SK-MEL-5 (cell line): ENCODE measurements around the gene LCE1F. TPM values are rescaled to one million over a fixed set of nuclear protein-coding genes. Genes with fewer than 3 reads are reported as not detected.

Source experiments
- DNase-seq: peaks from one replicate; pipeline ENCODE4 v3.0.0-alpha.2; 2016; ENCODE audit warnings: low read depth, low spot score
- in situ Hi-C: cut with HindIII; loops from 2 replicates; pipeline ENCODE4 v1.10.0; 2016; ENCODE audit warnings: low sequenced_read_pairs, high pct_unique_total_duplicates, low pct_unique_long_range_greater_than_20kb
- total RNA-seq: library from RNA; depleted of rRNA; stranded (reverse); fragments of >200 nt; shearing (Covaris generic); gene quantifications from 2 replicates; pipeline ENCODE4 v1.2.3, GENCODE V29; 2014

The LCE1F gene
- total RNA-seq, 1 experiment from 2014 or later: not detected

GRCh38 chr1:152761609-152762213 is 13.2 kb upstream of the LCE1F start:
- no peak for DNase-seq

GRCh38 chr1:152768847-152769533 is 6.0 kb upstream of the LCE1F start:
- in situ Hi-C loops: no loop called here
- peak; percentile 26 for DNase-seq

More at GRCh38 chr1:152761609-152762213, 13.2 kb upstream of the LCE1F start:
- in situ Hi-C loops: no loop called here

DNA sequence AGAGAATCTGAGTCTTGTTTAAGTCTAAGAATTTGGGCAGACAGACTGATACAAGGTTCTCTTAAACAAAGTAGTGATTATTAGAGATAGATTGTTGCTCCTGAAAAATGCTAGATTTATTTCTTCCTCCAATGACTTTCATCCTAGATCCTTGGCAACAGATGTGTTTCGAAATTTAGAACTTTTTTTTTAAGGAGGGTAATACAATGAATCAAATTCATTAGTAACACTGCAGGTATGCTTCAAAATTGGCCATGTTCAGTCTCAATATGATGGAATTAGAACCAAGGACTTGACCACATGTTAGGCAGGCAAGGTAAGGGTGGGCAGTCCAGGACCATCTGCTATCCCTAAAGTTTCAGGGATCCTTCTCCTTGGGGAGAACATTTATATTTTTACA is 4.5 kb upstream of the LCE1F start:
- in situ Hi-C loops: no loop called here

GRCh38 chr1:152776361-152776760 is 1.4 kb downstream of the LCE1F start:
- in situ Hi-C loops: no loop called here
- DNase-seq: no peak

More for the DNA sequence above, 4.5 kb upstream of the LCE1F start:
- DNase-seq: no peak

DNA sequence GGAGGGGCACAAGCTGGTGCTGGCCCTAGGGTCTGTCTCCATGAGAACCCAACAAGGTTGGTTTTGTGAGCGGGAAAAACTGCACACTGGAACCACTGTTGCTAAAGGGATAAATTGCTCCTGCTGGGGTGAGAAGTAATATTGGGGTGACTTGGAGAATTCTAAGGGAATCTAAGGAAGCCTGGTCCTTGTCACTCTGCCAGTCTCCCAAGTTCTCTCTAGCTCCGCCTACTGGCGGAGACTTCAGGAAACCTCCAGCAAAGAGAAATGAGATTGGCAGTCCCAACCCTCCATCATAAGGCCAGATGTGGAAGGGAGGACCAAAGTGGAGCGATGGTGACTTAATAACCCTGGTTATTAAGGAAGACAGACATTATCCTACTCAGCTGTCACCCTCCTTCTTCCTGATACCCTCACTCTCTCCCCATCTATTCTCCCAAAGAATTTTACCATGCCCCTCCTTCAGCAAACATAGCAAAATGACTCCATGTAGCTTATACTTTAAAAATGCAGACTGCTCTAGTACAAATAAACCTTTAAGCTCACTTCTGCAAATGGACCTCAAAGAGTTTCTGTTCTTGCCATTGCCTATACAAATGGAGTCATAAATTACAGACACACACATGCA is 2.7 kb downstream of the LCE1F start:
- in situ Hi-C loops: no loop called here
- DNase-seq: peak; percentile 80

GRCh38 chr1:152783095-152783494 is 8.2 kb downstream of the LCE1F start:
- no peak for DNase-seq

DNA sequence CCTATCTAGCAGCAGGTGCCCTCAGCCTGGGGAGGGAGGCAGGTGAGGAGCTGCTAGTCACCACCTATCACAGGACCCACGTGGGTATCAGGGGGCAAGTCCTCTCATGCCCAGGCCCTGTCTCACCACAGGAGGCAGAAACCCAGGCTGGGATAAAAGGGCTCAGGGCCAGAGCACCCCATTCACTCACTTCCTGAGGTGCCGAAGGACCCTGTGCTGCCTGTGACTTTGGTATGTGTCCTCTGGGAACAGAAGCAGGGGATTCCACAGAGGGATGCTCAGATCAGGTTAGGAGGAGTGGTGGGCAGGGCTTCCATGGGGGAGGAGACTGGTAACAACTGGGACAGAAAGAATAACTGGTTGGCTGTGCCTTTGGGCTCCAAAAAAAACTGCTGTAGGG is 11.1 kb downstream of the LCE1F start, which contains the start of gene LCE1E:
TSS of gene LCE1E (plus strand) at position 181 of the 400 bp plus-strand sequence. CDS start 1,043 bp downstream, outside the sequence.
- no peak for DNase-seq
- in situ Hi-C loops: no loop called here

More at GRCh38 chr1:152783095-152783494, 8.2 kb downstream of the LCE1F start:
- in situ Hi-C loops: no loop called here

- in situ Hi-C loops: no loop called here
- peak; percentile 28 for DNase-seq
These were observed 20.7 kb downstream of the LCE1F start for GRCh38 chr1:152795686-152796085.

DNA sequence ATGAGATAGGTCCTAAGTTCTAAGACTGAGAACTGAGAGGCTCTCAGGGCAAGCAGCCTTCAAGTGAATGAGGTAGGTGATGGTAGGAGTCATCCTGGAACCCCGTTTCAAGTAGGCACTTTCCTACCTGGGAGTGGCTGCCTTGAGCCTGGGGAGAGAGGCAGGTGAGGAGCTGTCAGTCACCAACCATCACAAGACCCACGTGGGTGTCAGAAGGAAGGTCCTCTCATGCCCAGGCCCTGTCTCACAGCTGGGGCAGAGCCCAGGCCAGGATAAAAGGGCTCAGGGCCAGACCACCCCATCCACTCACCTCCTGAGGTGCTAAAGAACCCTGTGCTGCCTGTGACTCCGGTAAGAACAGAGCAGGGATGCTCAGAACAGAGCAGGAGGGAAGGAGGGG is 21.5 kb downstream of the LCE1F start, which contains the start of gene LCE1D:
TSS of gene LCE1D (plus strand) at position 301 of the 400 bp plus-strand sequence. CDS start 1,074 bp downstream, outside the sequence.
- in situ Hi-C loops: no loop called here

GRCh38 chr1:152801333-152801732 is 26.4 kb downstream of the LCE1F start:
- in situ Hi-C loops: no loop called here
- DNase-seq: no peak

More for the DNA sequence above, 21.5 kb downstream of the LCE1F start, which contains the start of gene LCE1D:
- no peak for DNase-seq

GRCh38 chr1:152806576-152806975 is 31.6 kb downstream of the LCE1F start, which contains the start of gene LCE1C:
Gene LCE1C (minus strand): TSS chr1:152806651. CDS start chr1:152805478, 1,173 bp downstream.
- in situ Hi-C loops: no loop called here
- no peak for DNase-seq

DNA sequence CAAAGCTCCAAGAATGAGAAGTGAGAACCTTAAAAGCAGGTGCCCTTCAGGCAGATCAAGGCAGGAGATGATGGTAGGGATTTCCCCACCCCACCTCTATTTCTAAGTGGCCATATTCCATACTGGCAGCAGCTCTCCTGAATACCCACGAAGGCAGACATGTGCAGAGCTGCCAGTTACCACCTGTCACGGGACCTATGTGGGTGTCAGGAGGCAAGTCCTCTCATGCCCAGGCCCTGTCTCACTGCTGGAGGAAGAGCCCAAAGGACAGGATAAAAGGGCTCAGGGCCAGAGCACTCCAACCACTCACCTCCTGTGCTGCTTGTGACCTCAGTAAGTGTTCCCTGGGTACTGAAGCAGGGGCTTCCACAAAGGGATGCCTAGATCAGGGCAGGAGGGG is 36.1 kb downstream of the LCE1F start:
- DNase-seq: no peak
- in situ Hi-C loops: no loop called here

DNA sequence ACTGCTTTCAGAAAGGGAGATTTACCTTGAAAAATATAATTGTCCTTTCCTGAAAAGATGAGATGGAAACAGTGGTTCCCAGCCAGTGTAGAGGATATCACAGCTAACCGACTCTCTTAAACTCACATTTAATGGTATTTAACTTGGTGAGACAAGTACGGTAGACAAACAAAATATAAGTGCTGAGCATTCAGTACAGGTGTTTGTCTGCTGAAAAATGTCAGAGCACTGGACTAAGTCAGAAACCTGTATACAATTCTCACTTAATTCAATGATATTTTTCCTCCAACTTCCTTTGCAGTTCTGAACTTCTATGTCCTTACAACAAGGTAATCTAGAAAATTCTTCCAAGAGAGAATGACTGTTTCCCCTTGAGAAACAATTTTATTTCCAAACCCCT is 36.7 kb downstream of the LCE1F start, which contains the start of gene LCE1B:
TSS of gene LCE1B (plus strand) at position 301 of the 400 bp plus-strand sequence. CDS start 476 bp downstream, outside the sequence.
- no peak for DNase-seq
- in situ Hi-C loops: no loop called here

- no peak for DNase-seq
- in situ Hi-C loops: no loop called here
These were observed 42.4 kb downstream of the LCE1F start for GRCh38 chr1:152817309-152817708.

GRCh38 chr1:152823294-152823693 is 48.4 kb downstream of the LCE1F start:
- in situ Hi-C loops: no loop called here
- no peak for DNase-seq

DNA sequence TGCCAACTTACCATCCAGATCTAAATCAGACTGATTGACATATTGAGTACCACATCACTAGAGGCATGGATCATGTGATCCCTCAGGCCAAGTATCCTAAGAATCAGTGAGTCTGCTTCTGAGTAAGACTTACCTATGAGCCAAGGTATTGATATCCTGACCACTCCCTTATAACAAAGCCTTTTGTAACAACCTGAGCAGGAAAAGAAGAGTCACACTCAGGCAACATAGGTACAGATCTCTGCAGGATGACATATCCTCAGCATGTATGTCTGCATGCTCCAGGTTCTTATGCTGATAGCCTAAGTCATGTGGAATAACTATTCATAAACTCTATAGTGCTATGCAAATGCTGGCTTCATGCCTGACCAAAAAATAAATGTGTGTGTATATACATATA is 50.0 kb downstream of the LCE1F start:
- DNase-seq: no peak
- in situ Hi-C loops: no loop called here
